ENCODE results near the gene NOP14.
"Not testable (repeated sequence)": the region's sequence is repeated elsewhere in the genome, so short reads cannot be mapped to it uniquely, and the experiment has no call there.

NOP14 gene

GRCh38 chr4:2955186-2956044, 7.8 kb downstream of the NOP14 start:
- TF ChIP-seq CTCF (IDR thresholded peaks at IDR 0.05; ENCODE audit: low read depth, low read length, poor library complexity, severe bottlenecking) = peak; percentile 100
- peaks cover 53% of the 10 kb centered on the region for H3K79me2 ChIP-seq (ENCODE audit: control insufficient read depth, low read length)
- not testable (repeated sequence) for H3K4me2 ChIP-seq (ENCODE audit: low read length); H3K9me3 ChIP-seq (ENCODE audit: control insufficient read depth, insufficient read depth, low read length); H3K27ac ChIP-seq (ENCODE audit: low read depth, low read length); H3K9me2 ChIP-seq (replicated peaks; ENCODE audit: control insufficient read depth, low read length); H3K4me3 ChIP-seq (ENCODE audit: low read length); H3K27me3 ChIP-seq (ENCODE audit: control insufficient read depth, low read length)
- H3K36me3 ChIP-seq (ENCODE audit: control insufficient read depth, low read length) = peaks cover 88% of the 10 kb centered on the region
- H3F3A ChIP-seq (ENCODE audit: control insufficient read depth, insufficient read depth) = peaks cover 48% of the 10 kb centered on the region
- H3K4me1 ChIP-seq (ENCODE audit: control insufficient read depth, low read length) = peaks cover 12% of the 10 kb centered on the region
- peaks cover 27% of the 10 kb centered on the region for H4K20me1 ChIP-seq (ENCODE audit: control insufficient read depth, insufficient read depth, low read depth, low read length)

- Histone ChIP-seq H3K4me3 (ENCODE audit: low read length) (no peak overlapping the region), H3K9me2 (replicated peaks; ENCODE audit: control insufficient read depth, low read length) (no peaks in the 10 kb centered on the region), H3K27ac (ENCODE audit: low read depth, low read length) (peak overlapping the region; percentile 32), H4K20me1 (ENCODE audit: control insufficient read depth, insufficient read depth, low read depth, low read length) (peaks cover 30% of the 10 kb centered on the region), H3K4me2 (ENCODE audit: low read length) (no peak overlapping the region), H3K4me1 (ENCODE audit: control insufficient read depth, low read length) (peaks cover 9% of the 10 kb centered on the region), H3K79me2 (ENCODE audit: control insufficient read depth, low read length) (peaks cover 52% of the 10 kb centered on the region), H3K27me3 (ENCODE audit: control insufficient read depth, low read length) (no peaks in the 10 kb centered on the region), H3F3A (ENCODE audit: control insufficient read depth, insufficient read depth) (peaks cover 48% of the 10 kb centered on the region), H3K36me3 (ENCODE audit: control insufficient read depth, low read length) (peaks cover 88% of the 10 kb centered on the region), H3K9me3 (ENCODE audit: control insufficient read depth, insufficient read depth, low read length) (no peaks in the 10 kb centered on the region)
- no peak for TF ChIP-seq CTCF (IDR thresholded peaks at IDR 0.05; ENCODE audit: low read depth, low read length, poor library complexity, severe bottlenecking)
- TF ChIP-seq EZH2phosphoT487 (IDR thresholded peaks at IDR 0.05; ENCODE audit: borderline replicate concordance, low read length) = no peak
Observed at GRCh38 chr4:2954358-2955185, 8.6 kb downstream of the NOP14 start.

GRCh38 chr4:2953496-2953895, 9.7 kb downstream of the NOP14 start:
- no peak overlapping the region for H3K4me2 ChIP-seq (ENCODE audit: low read length)
- H3K36me3 ChIP-seq (ENCODE audit: control insufficient read depth, low read length) = peaks cover 89% of the 10 kb centered on the region
- no peaks in the 10 kb centered on the region for H3K9me3 ChIP-seq (ENCODE audit: control insufficient read depth, insufficient read depth, low read length)
- peaks cover 8% of the 10 kb centered on the region for H3K4me1 ChIP-seq (ENCODE audit: control insufficient read depth, low read length)
- H3K27me3 ChIP-seq (ENCODE audit: control insufficient read depth, low read length) = no peaks in the 10 kb centered on the region
- no peaks in the 10 kb centered on the region for H3K9me2 ChIP-seq (replicated peaks; ENCODE audit: control insufficient read depth, low read length)
- peaks cover 42% of the 10 kb centered on the region for H3F3A ChIP-seq (ENCODE audit: control insufficient read depth, insufficient read depth)
- H3K4me3 ChIP-seq (ENCODE audit: low read length) = no peak overlapping the region
- H4K20me1 ChIP-seq (ENCODE audit: control insufficient read depth, insufficient read depth, low read depth, low read length) = peaks cover 28% of the 10 kb centered on the region
- H3K79me2 ChIP-seq (ENCODE audit: control insufficient read depth, low read length) = peaks cover 47% of the 10 kb centered on the region
- no peak overlapping the region for H3K27ac ChIP-seq (ENCODE audit: low read depth, low read length)
- no peak for TF ChIP-seq EZH2phosphoT487 (IDR thresholded peaks at IDR 0.05; ENCODE audit: borderline replicate concordance, low read length)
